ENCODE measurements around the gene ZNF236.

The ZNF236 gene

GRCh38 chr18:76928179-76928868 lies 106.0 kb downstream of the ZNF236 start:
- no peak for FAIRE-seq
- no peak for TF ChIP-seq CTCF (IDR thresholded peaks at IDR 0.05; ENCODE audit: insufficient read depth, missing control alignments)
- no peak for DNase-seq (ENCODE audit: insufficient read length, low spot score)

- peak; percentile 92 for DNase-seq (ENCODE audit: insufficient read length, low spot score)
- no peak for TF ChIP-seq CTCF (IDR thresholded peaks at IDR 0.05; ENCODE audit: insufficient read depth, missing control alignments)
- FAIRE-seq = peak; percentile 100
These were observed 108.8 kb downstream of the ZNF236 start for GRCh38 chr18:76931171-76931570.

GRCh38 chr18:76932026-76932819 lies 109.9 kb downstream of the ZNF236 start:
- DNase-seq (ENCODE audit: insufficient read length, low spot score) (no peak), FAIRE-seq (no peak)
- no peak for TF ChIP-seq CTCF (IDR thresholded peaks at IDR 0.05; ENCODE audit: insufficient read depth, missing control alignments)

GRCh38 chr18:76935722-76936337 lies 113.5 kb downstream of the ZNF236 start:
- DNase-seq (ENCODE audit: insufficient read length, low spot score) (no peak), FAIRE-seq (peak; percentile 88)
- no peak for TF ChIP-seq CTCF (IDR thresholded peaks at IDR 0.05; ENCODE audit: insufficient read depth, missing control alignments)

GRCh38 chr18:76936877-76937276 lies 114.5 kb downstream of the ZNF236 start:
- TF ChIP-seq CTCF (IDR thresholded peaks at IDR 0.05; ENCODE audit: insufficient read depth, missing control alignments) = no peak
- DNase-seq (ENCODE audit: insufficient read length, low spot score) (no peak), FAIRE-seq (peak; percentile 11)

GRCh38 chr18:76937597-76937996 lies 115.2 kb downstream of the ZNF236 start:
- no peak for TF ChIP-seq CTCF (IDR thresholded peaks at IDR 0.05; ENCODE audit: insufficient read depth, missing control alignments)
- DNase-seq (ENCODE audit: insufficient read length, low spot score) (no peak), FAIRE-seq (peak; percentile 96)
